Body of pancreas (tissue), 4 donors: ENCODE measurements around the gene NKD1.

ENCODE experiments used
- POLR2A ChIP-seq, 3 donors: fragments of 450-650 bp; IDR thresholded peaks; one replicate each; pipeline ENCODE4 v1.6.1; 2016; ENCODE audit warnings: antibody characterized with exemption in 3 of 3, mild to moderate bottlenecking in 2 of 3
- TF ChIP-seq, protein P1 (sequence below), 7 experiments: fragments of 450-650 bp in 4 of 7; fragments of 200-600 bp in 3 of 7; sonication (generic) in 3 of 7; IDR thresholded peaks; one replicate each; pipeline ENCODE4 v1.5.1; 2016 to 2019; ENCODE audit warnings: antibody characterized with exemption in 7 of 7

DNA sequence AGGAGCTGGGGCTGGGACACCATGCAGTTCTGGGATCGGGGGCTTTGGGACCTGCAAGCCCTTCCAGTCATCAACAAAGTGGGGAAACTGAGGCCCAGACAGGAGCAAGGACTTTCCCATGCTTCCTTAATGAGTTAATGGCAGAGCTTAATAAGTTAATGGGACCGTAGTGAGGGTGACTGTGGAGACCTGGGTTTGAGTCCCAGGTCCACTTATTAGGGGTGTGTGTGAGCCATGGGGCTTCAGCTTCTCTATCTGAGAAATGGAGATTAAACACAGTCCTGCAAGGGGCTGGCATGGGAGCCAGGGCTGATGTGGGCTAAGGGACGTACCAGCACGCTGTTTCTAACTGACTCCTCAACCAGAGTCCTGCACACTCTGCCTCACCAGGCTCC is 41.7 kb upstream of the NKD1 start:
- TF ChIP-seq, protein P1, sequence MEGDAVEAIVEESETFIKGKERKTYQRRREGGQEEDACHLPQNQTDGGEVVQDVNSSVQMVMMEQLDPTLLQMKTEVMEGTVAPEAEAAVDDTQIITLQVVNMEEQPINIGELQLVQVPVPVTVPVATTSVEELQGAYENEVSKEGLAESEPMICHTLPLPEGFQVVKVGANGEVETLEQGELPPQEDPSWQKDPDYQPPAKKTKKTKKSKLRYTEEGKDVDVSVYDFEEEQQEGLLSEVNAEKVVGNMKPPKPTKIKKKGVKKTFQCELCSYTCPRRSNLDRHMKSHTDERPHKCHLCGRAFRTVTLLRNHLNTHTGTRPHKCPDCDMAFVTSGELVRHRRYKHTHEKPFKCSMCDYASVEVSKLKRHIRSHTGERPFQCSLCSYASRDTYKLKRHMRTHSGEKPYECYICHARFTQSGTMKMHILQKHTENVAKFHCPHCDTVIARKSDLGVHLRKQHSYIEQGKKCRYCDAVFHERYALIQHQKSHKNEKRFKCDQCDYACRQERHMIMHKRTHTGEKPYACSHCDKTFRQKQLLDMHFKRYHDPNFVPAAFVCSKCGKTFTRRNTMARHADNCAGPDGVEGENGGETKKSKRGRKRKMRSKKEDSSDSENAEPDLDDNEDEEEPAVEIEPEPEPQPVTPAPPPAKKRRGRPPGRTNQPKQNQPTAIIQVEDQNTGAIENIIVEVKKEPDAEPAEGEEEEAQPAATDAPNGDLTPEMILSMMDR (IDR thresholded peaks at IDR 0.05) = no peak
- TF ChIP-seq POLR2A (IDR thresholded peaks at IDR 0.05) = no peak
